Measurements from ENCODE around the gene TTN. TPM values are rescaled to one million over a fixed set of nuclear protein-coding genes. Genes with fewer than 3 reads are reported as not detected.
A peak's percentile ranks its signal among the peaks of the same experiment; 100 is the strongest.

TTN gene
- total and polyA plus RNA-seq, 2 of the 8 experiments (the other 6 are each of a cell fraction or from before 2014, with no cell fraction given) = 0.30 to 9.7 TPM

- no peak overlapping the region for H4K91ac ChIP-seq (replicated peaks; ENCODE audit: insufficient read length, low read length)
- no peak overlapping the region for H2AK5ac ChIP-seq (ENCODE audit: low read depth, low read length)
- H3K9me3 ChIP-seq (ENCODE audit: insufficient read depth in 2 of 2, low read depth in 1 of 2, low read length in 1 of 2) = no peaks in the 10 kb centered on the region
- no peaks in the 10 kb centered on the region for H3K79me2 ChIP-seq (ENCODE audit: control insufficient read depth in 1 of 2, insufficient read depth in 2 of 2, low read length in 2 of 2)
- H2BK20ac ChIP-seq (ENCODE audit: low read length) = no peak overlapping the region
- H3K27ac ChIP-seq (ENCODE audit: low read depth, low read length) = no peak overlapping the region
- no peak overlapping the region for H3K4me3 ChIP-seq (ENCODE audit: extremely low read depth in 1 of 4, insufficient read depth in 2 of 4, low read depth in 3 of 4, low read length in 4 of 4)
- H3K14ac ChIP-seq (ENCODE audit: insufficient read length) = no peak overlapping the region
- H2AFZ ChIP-seq (ENCODE audit: low read length) = no peak overlapping the region
- TF ChIP-seq PHF8 (conservative IDR thresholded peaks at IDR 0.05; ENCODE audit: low read depth, low read length) (no peak), HDAC2 (IDR thresholded peaks at IDR 0.05; ENCODE audit: borderline replicate concordance in 1 of 2, low read depth in 2 of 2, low read length in 2 of 2) (no peak), ATF2 (IDR thresholded peaks at IDR 0.05; ENCODE audit: low read length) (no peak), CHD2 (IDR thresholded peaks at IDR 0.05; ENCODE audit: low read length) (no peak), SP4 (IDR thresholded peaks at IDR 0.05; ENCODE audit: low read length) (no peak), CEBPB (IDR thresholded peaks at IDR 0.05; ENCODE audit: low read depth, low read length) (peak; percentile 25; the same call in 1 of the 2 replicates), CBX5 (IDR thresholded peaks at IDR 0.05; ENCODE audit: low read depth, low read length) (no peak), ASH2L (IDR thresholded peaks at IDR 0.05; ENCODE audit: low read length) (no peak), GTF2F1 (IDR thresholded peaks at IDR 0.05; ENCODE audit: borderline replicate concordance, low read depth, low read length) (no peak)
- no peaks in the 10 kb centered on the region for H3K23me2 ChIP-seq (ENCODE audit: low read depth, low read length)
- H2BK15ac ChIP-seq (ENCODE audit: low read length) = no peak overlapping the region
- 87% methylated on average over 2 of the region's 2 CpGs; no CpG with 5 or more reads in 1 of the 2 experiments for WGBS, 2 experiments (ENCODE audit: extremely low coverage in 1 of 2, insufficient coverage in 1 of 2, insufficient read length in 1 of 2, insufficient replicate concordance in 2 of 2, low coverage in 1 of 2, low lambda C conversion rate in 2 of 2, missing lambda C conversion rate in 1 of 2)
- H4K5ac ChIP-seq (ENCODE audit: insufficient read length, low read depth, low read length) = no peak overlapping the region
- H2BK5ac ChIP-seq (ENCODE audit: low read depth, low read length) = no peak overlapping the region
- DNase-seq (ENCODE audit: low read depth in 1 of 2, low spot score in 2 of 2) = no peak
- no peak overlapping the region for H3K18ac ChIP-seq (ENCODE audit: extremely low read depth, low read length)
- H3K27me3 ChIP-seq (replicated peaks in 1 of 4; ENCODE audit: control insufficient read depth in 3 of 4, extremely low read depth in 1 of 4, insufficient read depth in 3 of 4, low read length in 3 of 4) = no peaks in the 10 kb centered on the region
- H3K36me3 ChIP-seq (ENCODE audit: control insufficient read depth in 2 of 4, insufficient read depth in 4 of 4, low read length in 3 of 4) = no peaks in the 10 kb centered on the region; a peak in 2 of 8 replicates
- no peak overlapping the region for H2BK12ac ChIP-seq (ENCODE audit: low read depth, low read length)
- H3K9ac ChIP-seq (replicated peaks in 1 of 4; ENCODE audit: extremely low read depth in 1 of 4, low read depth in 3 of 4, low read length in 3 of 4) = no peak overlapping the region
- H3K4me2 ChIP-seq (ENCODE audit: insufficient read depth in 1 of 2, low read depth in 2 of 2, low read length in 2 of 2) = no peak overlapping the region
- FAIRE-seq = no peak
- ChIA-PET CTCF (ENCODE audit: partially characterized antibody) (no interaction called here), POLR2A (ENCODE audit: partially characterized antibody) (no interaction called here)
- H3K56ac ChIP-seq (replicated peaks; ENCODE audit: insufficient read length, low read depth, low read length) = no peak overlapping the region
- no peaks in the 10 kb centered on the region for H3K79me1 ChIP-seq (ENCODE audit: low read depth, low read length)
- H4K20me1 ChIP-seq (replicated peaks in 1 of 2; ENCODE audit: control insufficient read depth in 1 of 2, insufficient read depth in 2 of 2, low read length in 2 of 2) = no peaks in the 10 kb centered on the region
- no peak overlapping the region for H2BK120ac ChIP-seq (replicated peaks; ENCODE audit: low read depth, low read length)
- H3K4ac ChIP-seq (replicated peaks; ENCODE audit: insufficient read length, low read depth, low read length) = no peak overlapping the region
- H4K8ac ChIP-seq (ENCODE audit: extremely low read depth, insufficient read depth, low read length) = no peak overlapping the region
- H3K4me1 ChIP-seq (replicated peaks in 1 of 4; ENCODE audit: control insufficient read depth in 3 of 4, insufficient read depth in 4 of 4, low read length in 3 of 4) = no peaks in the 10 kb centered on the region
- H3K23ac ChIP-seq (ENCODE audit: insufficient read length) = no peak overlapping the region
Measured at GRCh38 chr2:178787155-178787554, 20.1 kb downstream of the TTN start.

All from H1 (cell line).